D721Med (cell line): ENCODE data around the gene ACIN1.

Source experiments
- DNase-seq: peaks from one replicate; pipeline ENCODE4 v3.0.0; 2011; ENCODE audit warnings: low spot score; ENCODE audit not compliant: insufficient read length
- FAIRE-seq: peaks from 2 replicates; lab custom pipeline; 2011; peaks lifted over from hg19 to GRCh38; lab: Jason Lieb, UNC
- TF ChIP-seq, protein P1 (sequence below): IDR thresholded peaks from 2 replicates; pipeline ENCODE4 v1.5.1; 2012; ENCODE audit warnings: mild to moderate bottlenecking, control low read depth; ENCODE audit not compliant: insufficient read depth; ENCODE audit errors: missing control alignments

Gene ACIN1

DNA sequence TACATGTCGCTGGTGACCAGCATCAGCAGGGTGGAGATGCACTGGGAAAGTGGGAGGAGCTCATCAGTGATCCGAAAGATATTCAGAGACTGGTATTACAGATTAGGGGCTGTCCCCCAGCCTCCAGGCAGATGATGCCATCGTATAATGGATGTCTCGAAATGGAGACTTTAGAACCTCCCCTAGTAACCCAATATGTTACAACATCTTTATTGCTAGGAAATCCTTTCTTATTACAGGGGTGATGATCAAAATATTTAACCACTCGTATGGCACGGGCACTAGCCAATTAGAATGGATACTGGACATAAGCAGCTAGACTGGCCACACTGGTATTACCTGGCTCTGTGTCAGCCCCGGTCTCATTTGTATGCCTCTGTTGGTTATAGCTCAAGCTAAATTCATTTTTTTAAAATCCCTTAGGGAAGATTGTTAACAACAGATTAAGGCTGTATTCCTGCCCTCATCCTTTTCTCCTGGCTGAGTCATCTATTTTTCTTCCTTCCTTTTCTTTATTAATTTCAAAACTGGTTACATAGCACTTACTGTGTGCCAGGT, 34.9 kb upstream of the ACIN1 start:
- TF ChIP-seq, protein P1, sequence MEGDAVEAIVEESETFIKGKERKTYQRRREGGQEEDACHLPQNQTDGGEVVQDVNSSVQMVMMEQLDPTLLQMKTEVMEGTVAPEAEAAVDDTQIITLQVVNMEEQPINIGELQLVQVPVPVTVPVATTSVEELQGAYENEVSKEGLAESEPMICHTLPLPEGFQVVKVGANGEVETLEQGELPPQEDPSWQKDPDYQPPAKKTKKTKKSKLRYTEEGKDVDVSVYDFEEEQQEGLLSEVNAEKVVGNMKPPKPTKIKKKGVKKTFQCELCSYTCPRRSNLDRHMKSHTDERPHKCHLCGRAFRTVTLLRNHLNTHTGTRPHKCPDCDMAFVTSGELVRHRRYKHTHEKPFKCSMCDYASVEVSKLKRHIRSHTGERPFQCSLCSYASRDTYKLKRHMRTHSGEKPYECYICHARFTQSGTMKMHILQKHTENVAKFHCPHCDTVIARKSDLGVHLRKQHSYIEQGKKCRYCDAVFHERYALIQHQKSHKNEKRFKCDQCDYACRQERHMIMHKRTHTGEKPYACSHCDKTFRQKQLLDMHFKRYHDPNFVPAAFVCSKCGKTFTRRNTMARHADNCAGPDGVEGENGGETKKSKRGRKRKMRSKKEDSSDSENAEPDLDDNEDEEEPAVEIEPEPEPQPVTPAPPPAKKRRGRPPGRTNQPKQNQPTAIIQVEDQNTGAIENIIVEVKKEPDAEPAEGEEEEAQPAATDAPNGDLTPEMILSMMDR = no peak
- no peak for DNase-seq
- no peak for FAIRE-seq

DNA sequence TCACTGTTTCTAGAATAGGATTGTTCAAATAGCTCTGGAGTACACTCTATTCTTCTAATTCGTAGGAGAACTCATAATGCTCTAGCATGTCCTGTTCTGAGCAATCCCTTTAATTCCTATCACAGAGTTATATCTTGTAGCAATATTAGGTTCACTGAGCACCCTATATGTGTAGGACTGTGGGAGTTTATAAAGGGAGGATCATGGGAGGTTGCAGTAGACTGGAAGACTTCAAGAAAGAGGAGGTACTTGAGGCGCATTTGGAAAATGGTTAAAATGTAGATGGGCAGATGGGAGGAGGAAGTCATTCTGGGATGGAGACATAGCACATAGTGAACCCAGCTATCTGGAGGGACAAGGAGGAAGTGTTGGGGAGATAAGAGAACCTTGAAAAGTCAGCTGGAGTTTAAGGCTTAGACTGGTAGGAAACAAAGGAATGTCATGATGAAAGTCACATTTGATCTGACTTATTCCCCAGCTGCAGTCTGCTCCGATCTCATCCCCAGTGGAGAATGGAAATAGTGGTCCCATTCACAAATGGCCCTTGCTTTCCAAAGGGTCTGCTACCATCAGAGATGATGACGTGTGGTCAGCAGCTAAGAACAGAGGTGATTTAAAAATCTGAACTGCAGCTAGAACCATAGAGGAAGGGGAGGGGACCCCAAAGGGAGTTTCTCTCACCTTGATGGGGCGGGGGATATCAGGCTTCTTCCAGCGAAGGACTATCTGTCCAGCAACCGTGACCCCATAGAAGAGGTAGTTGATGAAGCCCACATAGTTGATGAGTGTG, 34.2 kb upstream of the ACIN1 start:
- no peak for DNase-seq
- FAIRE-seq = no peak
- TF ChIP-seq, protein P1 = no peak

DNA sequence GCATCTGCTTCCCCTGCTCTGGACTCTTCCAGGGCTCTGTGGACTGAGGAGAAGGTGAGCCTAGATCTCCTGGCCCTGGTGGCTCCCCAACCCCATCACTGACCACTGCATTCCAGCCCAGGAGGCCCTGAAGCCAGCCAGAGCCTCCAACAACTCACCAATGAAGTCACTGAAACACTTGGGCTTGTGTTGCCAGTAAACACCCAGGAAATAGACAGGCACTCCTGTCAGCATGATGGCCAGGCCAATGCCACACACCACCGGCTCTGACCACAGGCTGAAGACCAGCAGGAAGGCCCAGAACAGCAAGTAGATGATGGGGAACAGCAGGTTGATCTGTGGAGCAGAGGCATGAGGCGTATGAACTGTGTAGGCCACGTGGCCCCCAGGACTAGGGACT, 32.9 kb upstream of the ACIN1 start:
- FAIRE-seq (no peak), DNase-seq (no peak)
- TF ChIP-seq, protein P1 = no peak

DNA sequence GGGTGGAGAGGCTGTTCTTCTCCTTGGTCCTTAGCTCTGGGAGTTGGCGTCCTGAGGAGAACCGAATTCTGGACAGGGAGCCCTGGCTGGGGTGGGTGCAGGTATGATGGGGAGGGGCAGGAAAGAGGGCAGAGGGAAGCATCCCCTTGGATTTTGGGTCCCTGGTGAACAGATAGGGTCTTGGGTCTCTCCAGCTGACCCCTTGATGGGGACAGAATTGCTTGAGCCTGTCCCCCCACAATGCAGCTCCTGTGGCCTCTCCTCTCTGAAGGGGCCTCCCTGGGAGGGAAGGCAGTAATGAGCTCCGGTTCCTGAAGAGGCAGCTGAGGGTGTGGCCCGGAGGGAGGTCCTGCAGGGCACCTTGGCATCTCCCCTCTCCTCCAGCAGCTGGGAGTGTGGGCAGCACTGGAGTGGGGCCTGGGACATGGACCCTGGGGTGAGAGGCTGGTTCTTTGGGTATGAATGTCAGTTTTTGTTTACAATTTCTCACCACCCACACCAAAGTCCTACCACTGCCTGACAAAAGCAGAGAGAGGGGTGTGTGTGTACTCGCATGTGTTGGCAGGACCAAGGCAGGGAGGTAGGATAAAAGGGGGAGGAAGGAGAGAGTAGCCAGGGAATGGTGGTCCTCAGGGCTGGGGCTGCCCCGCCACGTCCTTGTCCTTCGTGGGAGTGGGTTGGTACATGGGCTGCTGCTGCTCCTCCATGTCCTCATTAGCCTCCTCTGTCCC, 31.8 kb upstream of the ACIN1 start:
- DNase-seq (no peak), FAIRE-seq (no peak)
- TF ChIP-seq, protein P1 = no peak

DNA sequence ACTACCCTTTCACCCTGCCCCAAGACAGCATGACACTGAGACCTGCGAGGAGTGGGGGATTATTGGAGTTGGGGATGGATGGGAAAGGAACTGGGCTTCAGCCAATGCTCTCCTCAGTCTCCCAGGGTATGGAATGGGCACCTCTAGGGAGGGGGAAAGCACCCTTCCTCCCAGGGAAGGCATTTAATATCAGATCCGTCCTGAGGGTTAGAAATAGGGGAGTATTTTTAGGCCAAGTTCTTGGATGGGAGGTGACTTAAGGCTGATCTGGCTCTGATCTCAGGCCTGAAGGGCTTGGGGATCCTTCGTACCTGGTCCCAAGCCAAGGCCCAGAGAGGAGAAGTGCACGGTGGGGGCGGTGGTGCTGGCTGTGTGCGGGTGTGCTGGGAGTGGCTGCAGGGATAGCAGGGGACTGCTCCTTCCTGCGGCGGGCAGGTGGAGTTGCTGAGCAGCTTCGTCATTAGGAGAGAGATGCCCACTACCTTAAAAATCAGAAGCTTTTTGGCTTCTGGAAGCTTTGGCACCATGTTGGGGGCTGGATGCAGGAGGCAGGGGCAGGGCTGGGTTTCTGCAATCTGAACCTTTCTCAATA, 31.1 kb upstream of the ACIN1 start:
- DNase-seq (no peak), FAIRE-seq (no peak)
- TF ChIP-seq, protein P1 = no peak

DNA sequence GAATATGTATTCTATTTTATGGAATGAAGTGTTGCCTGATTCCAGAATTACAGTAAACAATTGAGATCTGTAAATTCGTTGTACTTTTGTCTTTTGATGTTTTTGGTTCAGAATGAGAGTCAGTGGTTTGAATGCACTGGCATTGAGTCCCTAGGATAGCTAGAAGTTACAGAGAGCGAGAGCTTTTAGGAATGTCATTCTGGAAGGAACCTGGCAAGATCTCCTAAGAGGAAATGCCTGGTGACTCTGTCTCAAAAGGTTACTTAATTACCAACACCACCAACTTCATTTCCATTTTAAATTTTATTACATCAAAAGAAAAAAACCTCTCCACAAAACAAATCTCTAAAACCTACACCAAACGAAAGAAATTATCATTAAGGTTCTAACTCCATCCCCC, 30.1 kb upstream of the ACIN1 start:
- TF ChIP-seq, protein P1 = no peak
- DNase-seq (no peak), FAIRE-seq (no peak)
